ENCODE measurements around the gene KCND1.
A peak's percentile ranks its signal among the peaks of the same experiment; 100 is the strongest.

The KCND1 gene

GRCh38 chrX:49001521-49002090 is 30.0 kb upstream of the KCND1 start:
- TF ChIP-seq, protein P1, sequence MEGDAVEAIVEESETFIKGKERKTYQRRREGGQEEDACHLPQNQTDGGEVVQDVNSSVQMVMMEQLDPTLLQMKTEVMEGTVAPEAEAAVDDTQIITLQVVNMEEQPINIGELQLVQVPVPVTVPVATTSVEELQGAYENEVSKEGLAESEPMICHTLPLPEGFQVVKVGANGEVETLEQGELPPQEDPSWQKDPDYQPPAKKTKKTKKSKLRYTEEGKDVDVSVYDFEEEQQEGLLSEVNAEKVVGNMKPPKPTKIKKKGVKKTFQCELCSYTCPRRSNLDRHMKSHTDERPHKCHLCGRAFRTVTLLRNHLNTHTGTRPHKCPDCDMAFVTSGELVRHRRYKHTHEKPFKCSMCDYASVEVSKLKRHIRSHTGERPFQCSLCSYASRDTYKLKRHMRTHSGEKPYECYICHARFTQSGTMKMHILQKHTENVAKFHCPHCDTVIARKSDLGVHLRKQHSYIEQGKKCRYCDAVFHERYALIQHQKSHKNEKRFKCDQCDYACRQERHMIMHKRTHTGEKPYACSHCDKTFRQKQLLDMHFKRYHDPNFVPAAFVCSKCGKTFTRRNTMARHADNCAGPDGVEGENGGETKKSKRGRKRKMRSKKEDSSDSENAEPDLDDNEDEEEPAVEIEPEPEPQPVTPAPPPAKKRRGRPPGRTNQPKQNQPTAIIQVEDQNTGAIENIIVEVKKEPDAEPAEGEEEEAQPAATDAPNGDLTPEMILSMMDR (IDR thresholded peaks at IDR 0.05; ENCODE audit: borderline replicate concordance, control extremely low read depth, extremely low read depth, insufficient read depth, missing control alignments): no peak
- peak; percentile 51 for DNase-seq (ENCODE audit: low spot score)
- in situ Hi-C loops (cut with MboI; ENCODE audit: low sequenced_read_pairs, unreplicated experiment): no loop called here

DNA sequence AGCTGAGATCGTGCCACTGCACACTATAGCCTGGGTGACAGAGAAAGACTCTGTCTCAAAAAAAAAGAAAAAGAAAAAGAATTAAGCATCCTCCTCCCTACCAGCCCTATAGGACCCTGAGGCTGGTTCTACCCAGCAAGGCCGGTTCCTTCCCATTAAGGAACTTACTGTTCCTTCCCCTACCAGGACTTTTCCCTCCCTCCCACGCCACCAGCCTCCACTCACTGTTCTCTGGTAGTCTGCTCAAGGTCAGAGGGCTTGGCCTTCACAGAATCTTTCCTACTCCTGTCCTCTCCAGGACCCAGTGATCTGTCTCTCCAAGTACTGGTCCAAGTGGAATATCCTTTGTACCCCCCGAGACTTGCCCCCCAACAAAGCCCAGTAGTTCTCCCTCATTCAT is 29.0 kb upstream of the KCND1 start:
- TF ChIP-seq, protein P1 (IDR thresholded peaks at IDR 0.05; ENCODE audit: borderline replicate concordance, control extremely low read depth, extremely low read depth, insufficient read depth, missing control alignments): no peak
- in situ Hi-C loops (cut with MboI; ENCODE audit: low sequenced_read_pairs, unreplicated experiment): no loop called here

GRCh38 chrX:48999030-48999429 is 27.4 kb upstream of the KCND1 start:
- TF ChIP-seq, protein P1 (IDR thresholded peaks at IDR 0.05; ENCODE audit: borderline replicate concordance, control extremely low read depth, extremely low read depth, insufficient read depth, missing control alignments): no peak
- in situ Hi-C loops (cut with MboI; ENCODE audit: low sequenced_read_pairs, unreplicated experiment): no loop called here
- no peak for DNase-seq (ENCODE audit: low spot score)

More for the DNA sequence above, 29.0 kb upstream of the KCND1 start:
- DNase-seq (ENCODE audit: low spot score): no peak

- DNase-seq (ENCODE audit: low spot score): no peak
- in situ Hi-C loops (cut with MboI; ENCODE audit: low sequenced_read_pairs, unreplicated experiment): no loop called here
- TF ChIP-seq, protein P1 (IDR thresholded peaks at IDR 0.05; ENCODE audit: borderline replicate concordance, control extremely low read depth, extremely low read depth, insufficient read depth, missing control alignments): no peak
These were observed 26.7 kb upstream of the KCND1 start for GRCh38 chrX:48998391-48998790.

DNA sequence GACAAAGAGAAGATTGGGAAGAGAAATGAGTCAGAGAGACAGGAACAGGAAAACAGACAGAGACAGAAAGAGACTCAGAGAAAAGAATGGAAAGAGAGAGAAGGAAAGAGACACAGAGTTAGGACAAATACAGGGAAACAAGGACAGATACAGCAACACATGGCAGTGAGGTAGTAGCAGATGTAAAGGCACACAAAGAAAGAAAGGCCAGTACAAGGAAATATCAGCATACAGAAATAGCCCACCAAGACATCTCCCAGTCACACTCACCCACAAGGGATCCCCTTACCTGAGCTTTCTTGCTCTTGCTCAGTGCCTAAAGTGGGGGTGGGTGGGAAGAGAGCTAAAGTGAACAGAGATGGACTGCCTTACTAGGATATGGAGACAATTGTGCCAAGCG is 26.2 kb upstream of the KCND1 start:
- TF ChIP-seq, protein P1 (IDR thresholded peaks at IDR 0.05; ENCODE audit: borderline replicate concordance, control extremely low read depth, extremely low read depth, insufficient read depth, missing control alignments): no peak
- no peak for DNase-seq (ENCODE audit: low spot score)
- in situ Hi-C loops (cut with MboI; ENCODE audit: low sequenced_read_pairs, unreplicated experiment): no loop called here

DNA sequence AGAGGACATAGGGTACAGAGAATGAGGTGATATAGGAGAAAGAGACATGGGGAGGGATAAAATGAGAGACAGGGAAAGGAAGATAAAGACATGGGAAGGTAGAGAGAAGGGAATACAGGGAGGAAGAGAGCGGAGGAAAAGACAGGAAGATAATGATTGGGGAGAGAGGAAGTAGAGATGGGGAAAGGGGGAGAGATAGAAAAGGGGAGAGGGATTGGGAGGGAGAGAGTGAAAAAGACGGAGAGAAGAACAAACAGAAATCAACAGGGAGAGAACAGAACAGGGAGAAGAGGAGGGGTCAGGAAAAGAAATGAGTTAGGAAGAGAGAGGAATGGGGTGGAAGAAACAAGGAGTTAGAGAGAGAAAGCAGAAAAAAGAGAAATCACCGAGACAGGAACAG is 25.8 kb upstream of the KCND1 start:
- in situ Hi-C loops (cut with MboI; ENCODE audit: low sequenced_read_pairs, unreplicated experiment): no loop called here
- no peak for DNase-seq (ENCODE audit: low spot score)
- TF ChIP-seq, protein P1 (IDR thresholded peaks at IDR 0.05; ENCODE audit: borderline replicate concordance, control extremely low read depth, extremely low read depth, insufficient read depth, missing control alignments): no peak

All from GM13976 (cell line).